Motor neuron (in vitro differentiated cells): ENCODE results near the gene C11orf91. TPM values are rescaled to one million over a fixed set of nuclear protein-coding genes. Genes with fewer than 3 reads are reported as not detected.
A peak's percentile ranks its signal among the peaks of the same experiment; 100 is the strongest.
"Not testable (repeated sequence)": the region's sequence is repeated elsewhere in the genome, so short reads cannot be mapped to it uniquely, and the experiment has no call there.

Experiments
- ATAC-seq, 8 experiments: fragments of 200-7000 bp; cut with Tn5 transposase; replicated peaks in 6 of 8; 2 replicates each; pipeline ENCODE4 v1.8.0; 2021; ENCODE audit warnings: mild to moderate bottlenecking in 8 of 8, moderate library complexity in 8 of 8
- H3K27ac ChIP-seq, 2 donors: fragments of 250-450 bp; sonication (Bioruptor Pico); 2 replicates each; pipeline ENCODE4 v1.9.0; 2021; ENCODE audit warnings: antibody characterized with exemption in 2 of 2, mild to moderate bottlenecking in 2 of 2, moderate library complexity in 1 of 2
- H3K4me1 ChIP-seq, 2 donors: fragments of 250-450 bp; sonication (Bioruptor Pico); replicated peaks in 1 of 2; 2 replicates each; pipeline ENCODE4 v1.6.1; 2021; ENCODE audit warnings: antibody characterized with exemption in 2 of 2, mild to moderate bottlenecking in 2 of 2, moderate library complexity in 1 of 2
- H3K4me3 ChIP-seq, 5 donors: fragments of 250-450 bp; sonication (Bioruptor Pico); 2 replicates each; pipeline ENCODE4 v1.9.0; 2021; ENCODE audit warnings: antibody characterized with exemption in 5 of 5, mild to moderate bottlenecking in 5 of 5, moderate library complexity in 4 of 5
- WGBS, 10 experiments: fragments of 450-650 bp; shearing (Covaris generic); methylation state at CpG; one replicate each; pipeline ENCODE4 v1.0.0; 2022; 5-methylcytosine and 5-hydroxymethylcytosine counted together
- in situ Hi-C, 9 experiments: fragments of 400-800 bp; cut with MboI; loops; one replicate each; pipeline ENCODE4 v1.15.0; 2021; ENCODE audit warnings: low sequenced_read_pairs in 9 of 9, low pct_unique_long_range_greater_than_20kb in 2 of 9; ENCODE audit not compliant: unreplicated experiment in 9 of 9
- total RNA-seq, 8 experiments: library from RNA; unstranded; fragments of 300-600 nt; gene quantifications; 2 replicates each; pipeline versions ENCODE4 v1.2.3 to v1.2.4, GENCODE V29; 2022

C11orf91 gene
- total RNA-seq, 8 experiments from 2014 or later: 0.38 to 0.81 (median 0.66) TPM; not detected in 4

- 0 to 100% (median 90%) methylated on average over 1 to 4 of the region's 5 CpGs; no CpG with 5 or more reads in 2 of the 10 experiments for WGBS, 10 experiments
These were observed 30.2 kb downstream of the C11orf91 start for GRCh38 chr11:33670250-33671011.

GRCh38 chr11:33669598-33670249 lies 30.9 kb downstream of the C11orf91 start:
- in situ Hi-C loops: no loop called here
- ATAC-seq: no peak
- Histone ChIP-seq H3K27ac (no peak overlapping the region), H3K4me3 (no peak overlapping the region), H3K4me1 (peaks cover 18 to 22% of the 10 kb centered on the region in 2 donors)
- WGBS, 10 experiments: 53 to 92% (median 79%) methylated on average over 2 to 5 of the region's 5 CpGs; no CpG with 5 or more reads in 1 of the 10 experiments

More at GRCh38 chr11:33670250-33671011, 30.2 kb downstream of the C11orf91 start:
- Histone ChIP-seq H3K4me1 (peaks cover 18 to 22% of the 10 kb centered on the region in 2 donors), H3K4me3 (no peak overlapping the region), H3K27ac (no peak overlapping the region)
- in situ Hi-C loops: no loop called here
- ATAC-seq: peak in 3 of 8 experiments; percentile 16 to 68 (median 67)

GRCh38 chr11:33668951-33669596 lies 31.6 kb downstream of the C11orf91 start:
- no peak overlapping the region for H3K4me3 ChIP-seq
- WGBS, 10 experiments: 50 to 100% (median 83%) methylated on average over 1 to 6 of the region's 6 CpGs
- H3K4me1 ChIP-seq: peaks cover 18 to 22% of the 10 kb centered on the region in 2 donors
- ATAC-seq: peak in 4 of 8 experiments; percentile 30 to 43 (median 39)
- in situ Hi-C loops: no loop called here
- H3K27ac ChIP-seq: no peak overlapping the region

GRCh38 chr11:33668468-33668825 lies 32.2 kb downstream of the C11orf91 start:
- ATAC-seq: peak in 5 of 8 experiments; percentile 10 to 75 (median 64)
- no peak overlapping the region for H3K27ac ChIP-seq
- in situ Hi-C loops: no loop called here
- H3K4me3 ChIP-seq: no peak overlapping the region
- peaks cover 18 to 22% of the 10 kb centered on the region in 2 donors for H3K4me1 ChIP-seq
- WGBS, 10 experiments: 7 to 96% (median 47%) methylated on average over 2 to 6 of the region's 6 CpGs; no CpG with 5 or more reads in 1 of the 10 experiments

GRCh38 chr11:33667819-33668467 lies 32.7 kb downstream of the C11orf91 start:
- WGBS, 10 experiments: 50 to 100% (median 80%) methylated on average over 1 to 4 of the region's 18 CpGs; no CpG with 5 or more reads in 5 of the 10 experiments
- Histone ChIP-seq H3K27ac (no peak overlapping the region), H3K4me3 (no peak overlapping the region), H3K4me1 (peaks cover 18 to 22% of the 10 kb centered on the region in 2 donors)
- in situ Hi-C loops: no loop called here
- ATAC-seq: no peak

- peaks cover 10 to 22% of the 10 kb centered on the region in 2 donors for H3K4me1 ChIP-seq
- WGBS, 10 experiments: 88 to 94% methylated on average over 2 to 3 of the region's 6 CpGs; no CpG with 5 or more reads in 8 of the 10 experiments
- no peak overlapping the region for H3K4me3 ChIP-seq
- in situ Hi-C loops: no loop called here
- peak in 3 of 8 experiments; percentile 28 to 67 (median 60) for ATAC-seq
- no peak overlapping the region for H3K27ac ChIP-seq
These were observed 35.1 kb downstream of the C11orf91 start for GRCh38 chr11:33665350-33666106.

GRCh38 chr11:33664827-33665226 lies 35.8 kb downstream of the C11orf91 start:
- peaks cover 10 to 18% of the 10 kb centered on the region in 2 donors for H3K4me1 ChIP-seq
- H3K4me3 ChIP-seq: no peak overlapping the region
- in situ Hi-C loops: no loop called here
- WGBS, 10 experiments: 58 to 100% (median 89%) methylated on average over 1 to 4 of the region's 4 CpGs; no CpG with 5 or more reads in 5 of the 10 experiments
- no peak overlapping the region for H3K27ac ChIP-seq
- peak in 2 of 8 experiments; percentile 72 to 91 for ATAC-seq

- WGBS, 10 experiments: 60 to 92% (median 78%) methylated on average over 1 to 4 of the region's 6 CpGs; no CpG with 5 or more reads in 6 of the 10 experiments
- H3K27ac ChIP-seq: no peak overlapping the region
- no peak overlapping the region for H3K4me3 ChIP-seq
- ATAC-seq: no peak
- in situ Hi-C loops: no loop called here
- H3K4me1 ChIP-seq: peaks cover 7 to 13% of the 10 kb centered on the region in 2 donors
These were observed 36.5 kb downstream of the C11orf91 start for GRCh38 chr11:33664166-33664565.

- H3K4me1 ChIP-seq: peaks cover under 1 to 8% of the 10 kb centered on the region in 2 donors
- in situ Hi-C loops: no loop called here
- ATAC-seq: no peak
- no peak overlapping the region for H3K27ac ChIP-seq
- H3K4me3 ChIP-seq: no peak overlapping the region
These were observed 37.5 kb downstream of the C11orf91 start for GRCh38 chr11:33663121-33663520.

- H3K4me1 ChIP-seq, in situ Hi-C loops, H3K27ac ChIP-seq, ATAC-seq, H3K4me3 ChIP-seq: not testable (repeated sequence)
- 80 to 100% (median 95%) methylated on average over 1 to 7 of the region's 7 CpGs; no CpG with 5 or more reads in 2 of the 10 experiments for WGBS, 10 experiments
These were observed 39.1 kb downstream of the C11orf91 start for GRCh38 chr11:33661526-33661925.

- WGBS, 10 experiments: 94 to 100% (median 100%) methylated on average over 1 to 4 of the region's 4 CpGs; no CpG with 5 or more reads in 3 of the 10 experiments
- ATAC-seq: no peak
- H3K27ac ChIP-seq: no peak overlapping the region
- peaks cover 0 to 9% of the 10 kb centered on the region in 2 donors for H3K4me1 ChIP-seq
- H3K4me3 ChIP-seq: no peak overlapping the region
- in situ Hi-C loops: no loop called here
These were observed 39.7 kb downstream of the C11orf91 start for GRCh38 chr11:33660962-33661361.
